ENCODE data around the gene MOCS1.

MOCS1 gene

DNA sequence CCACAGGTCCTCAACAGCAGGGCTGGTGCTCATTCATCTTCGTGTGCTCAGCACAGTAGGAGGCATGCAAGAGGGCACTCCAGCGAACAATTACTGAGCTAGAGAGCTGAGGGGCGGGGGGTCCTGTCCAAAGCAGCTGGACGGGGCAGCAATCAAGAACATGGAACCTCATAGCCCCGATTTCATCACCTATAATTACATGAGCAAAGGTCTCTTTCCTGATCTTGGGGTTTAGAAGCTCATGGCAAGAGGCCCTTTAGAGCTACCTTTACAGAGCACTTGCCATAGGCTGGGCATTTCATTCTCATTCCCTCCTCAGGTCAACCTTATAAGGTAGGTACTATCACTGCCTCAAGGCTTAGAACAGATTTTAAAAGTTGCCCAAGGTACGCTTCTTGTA, 10.4 kb downstream of the MOCS1 start:
- DNase-seq = no peak

DNA sequence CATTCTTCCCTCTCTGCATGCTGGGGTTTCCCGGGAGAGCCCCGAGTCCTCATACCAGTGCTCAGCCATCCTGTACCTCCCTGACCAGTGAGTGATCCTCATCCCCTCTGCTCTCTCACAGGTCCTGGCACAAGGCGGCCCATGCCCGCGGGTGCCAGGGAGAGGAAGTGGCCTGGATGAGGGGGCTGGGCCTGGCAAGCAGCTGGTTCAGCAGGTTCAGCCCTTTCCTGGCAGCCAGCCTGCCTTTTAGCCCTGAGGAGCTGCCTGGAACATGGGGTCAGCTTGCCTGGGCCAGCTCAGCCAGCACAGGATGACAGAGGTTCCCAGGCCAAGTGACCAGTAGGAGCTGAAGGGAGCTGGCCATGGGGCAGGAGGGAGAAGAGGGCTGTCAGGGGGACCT, 10.9 kb downstream of the MOCS1 start:
- DNase-seq = no peak

- no peak for DNase-seq
Measured at GRCh38 chr6:39922821-39923220, 11.4 kb downstream of the MOCS1 start.

DNA sequence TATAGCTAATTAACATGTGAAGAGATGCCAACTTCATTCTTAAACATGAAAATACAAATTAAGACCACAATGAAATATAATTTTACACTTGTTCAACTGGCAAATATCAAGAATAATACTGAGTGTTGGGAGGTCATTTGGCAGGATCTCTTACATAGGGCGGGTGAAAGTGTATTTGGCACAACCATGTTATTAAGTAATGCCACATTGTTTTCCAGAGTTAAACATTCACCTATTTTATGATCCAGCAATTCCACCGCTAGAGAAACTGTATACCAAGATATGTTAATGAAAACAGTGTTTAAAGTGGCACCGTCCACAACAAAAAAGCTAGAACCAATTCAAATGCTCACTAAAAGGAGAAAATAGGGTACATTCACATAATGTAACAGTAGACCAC, 14.1 kb downstream of the MOCS1 start:
- no peak for DNase-seq

- no peak for DNase-seq
Measured at GRCh38 chr6:39918831-39919230, 15.4 kb downstream of the MOCS1 start.

GRCh38 chr6:39917981-39918380, 16.3 kb downstream of the MOCS1 start:
- DNase-seq = no peak

- no peak for DNase-seq
Measured at GRCh38 chr6:39917329-39917728, 16.9 kb downstream of the MOCS1 start.

- DNase-seq = no peak
Measured at GRCh38 chr6:39915866-39916265, 18.4 kb downstream of the MOCS1 start.

GRCh38 chr6:39914239-39914638, 20.0 kb downstream of the MOCS1 start:
- DNase-seq = no peak

DNA sequence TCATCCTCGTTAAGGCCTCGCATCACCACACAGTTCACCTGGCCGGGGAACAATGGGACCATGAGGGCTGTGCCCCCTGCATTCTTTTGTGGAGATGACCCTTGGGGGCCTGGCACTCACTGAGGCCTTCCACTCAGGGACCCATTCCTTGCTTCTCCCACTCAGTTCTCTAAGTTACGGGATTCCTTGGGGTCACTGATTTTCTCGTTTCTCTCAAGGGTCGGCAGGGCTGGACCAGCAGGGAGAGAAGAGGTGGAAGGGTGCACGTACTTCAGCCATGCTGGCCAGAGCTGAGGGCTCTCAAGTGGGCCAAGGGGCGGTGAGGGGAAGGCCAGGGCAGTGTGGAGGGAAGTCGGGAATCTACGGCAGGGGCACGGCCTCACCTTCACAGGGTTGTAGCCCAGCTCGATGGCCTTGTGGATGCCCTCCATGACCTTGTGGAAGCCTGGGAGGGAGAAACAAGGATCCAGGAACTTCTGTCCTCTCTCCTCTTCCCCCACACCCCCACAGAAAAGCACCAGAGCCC, 20.8 kb downstream of the MOCS1 start:
- DNase-seq = no peak

- DNase-seq = no peak
Measured at GRCh38 chr6:39912446-39912845, 21.8 kb downstream of the MOCS1 start.

DNA sequence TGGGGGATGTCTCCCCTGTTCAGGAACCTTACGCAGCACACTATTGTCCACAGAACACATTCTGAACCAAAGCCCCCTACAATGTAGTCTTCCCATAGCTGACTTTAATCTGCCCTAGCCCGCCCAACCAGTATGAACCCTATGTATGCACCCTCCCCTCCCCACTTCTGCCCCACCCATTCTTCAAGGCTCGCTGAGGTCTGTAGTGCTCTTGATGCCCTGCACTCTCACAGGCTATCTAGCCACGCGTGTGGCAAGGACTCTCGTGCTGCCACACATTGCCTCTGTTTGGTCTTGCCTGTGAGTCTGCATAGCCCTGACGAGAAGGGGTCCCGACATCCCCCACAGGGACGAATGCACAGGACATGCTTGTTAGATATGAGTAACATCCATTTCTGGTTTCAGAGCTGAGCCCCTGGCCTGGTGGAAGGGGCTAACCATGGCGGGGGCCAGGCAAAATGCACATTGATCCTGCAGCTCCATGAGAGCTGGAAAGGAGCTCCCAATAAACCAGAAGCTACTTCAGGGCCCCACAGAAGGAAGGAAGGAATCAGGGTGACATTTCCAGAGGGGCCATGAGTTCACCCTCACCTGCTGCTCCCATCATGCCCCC, 22.6 kb downstream of the MOCS1 start:
- DNase-seq = no peak

DNA sequence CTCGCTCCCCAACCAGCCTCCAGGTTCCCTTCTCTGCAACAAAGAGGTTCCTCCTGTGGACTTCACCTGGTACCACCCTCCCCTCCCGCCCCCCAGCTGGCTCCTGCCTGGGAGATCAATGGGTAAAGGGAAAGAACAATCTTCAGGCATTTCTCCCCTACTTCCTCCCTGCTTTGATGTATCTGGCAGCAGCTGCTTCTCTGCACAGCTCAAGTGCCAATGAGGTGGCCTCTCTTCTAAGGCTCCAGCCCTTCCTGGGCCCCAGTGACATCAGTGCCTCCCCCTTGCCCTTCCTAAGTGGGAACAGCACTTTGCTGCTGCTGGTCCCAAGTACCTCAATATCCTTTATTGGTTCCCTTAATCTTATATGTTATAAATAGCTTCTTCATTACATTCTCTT, 23.5 kb downstream of the MOCS1 start:
- DNase-seq = no peak

DNA sequence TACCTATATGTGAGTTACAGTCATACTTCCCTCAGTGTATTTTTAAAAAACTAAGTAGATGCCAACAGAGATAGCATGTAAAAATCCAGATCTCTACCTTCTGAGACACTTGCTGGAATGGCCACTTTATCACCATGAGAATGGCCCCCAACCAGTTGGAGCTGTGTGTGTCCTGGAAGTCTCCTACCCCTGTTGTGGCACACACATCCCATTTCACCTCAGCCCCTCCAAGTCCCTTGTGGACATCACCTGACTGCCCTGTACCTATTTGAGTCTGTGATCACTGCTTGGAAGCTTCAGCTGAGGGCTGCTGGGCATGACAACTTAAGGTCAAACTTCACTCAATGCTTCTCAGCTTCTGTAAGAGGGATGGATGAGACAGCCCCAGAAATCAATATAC, 24.1 kb downstream of the MOCS1 start:
- DNase-seq = no peak

- DNase-seq = no peak
Measured at GRCh38 chr6:39909701-39910100, 24.6 kb downstream of the MOCS1 start.

DNA sequence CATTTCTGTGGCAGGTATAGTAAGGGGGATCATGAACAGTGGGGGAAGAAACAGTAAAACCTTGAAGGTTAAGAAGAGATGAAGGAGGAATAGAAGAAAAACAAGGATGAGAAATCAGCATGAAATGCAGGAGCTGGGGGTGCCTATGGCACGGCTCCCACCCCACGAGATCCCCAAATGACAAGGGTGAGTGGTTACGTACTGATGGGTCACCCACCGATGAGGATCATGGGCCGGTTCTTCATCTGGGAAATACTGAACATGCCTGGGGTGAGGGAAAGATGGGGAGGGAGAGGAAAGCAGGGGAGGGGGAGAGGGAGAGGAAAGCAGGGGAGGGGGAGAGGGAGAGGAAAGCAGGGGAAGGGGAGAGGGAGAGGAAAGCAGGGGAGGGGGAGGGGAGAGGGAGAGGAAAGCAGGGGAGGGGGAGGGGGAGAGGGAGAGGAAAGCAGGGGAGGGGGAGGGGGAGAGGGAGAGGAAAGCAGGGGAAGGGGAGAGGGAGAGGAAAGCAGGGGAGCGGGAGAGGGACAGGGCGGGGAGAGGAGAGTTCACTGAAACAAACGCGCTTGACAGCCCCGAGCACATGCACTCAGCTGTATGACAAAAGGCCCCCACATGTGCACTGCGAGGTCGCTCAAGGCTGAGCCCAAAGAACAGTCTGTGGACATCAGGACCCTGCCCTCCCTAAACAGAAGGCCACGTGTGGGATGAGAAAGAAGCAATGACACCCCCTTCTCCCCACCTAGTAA, 25.3 kb downstream of the MOCS1 start:
- DNase-seq = no peak

DNA sequence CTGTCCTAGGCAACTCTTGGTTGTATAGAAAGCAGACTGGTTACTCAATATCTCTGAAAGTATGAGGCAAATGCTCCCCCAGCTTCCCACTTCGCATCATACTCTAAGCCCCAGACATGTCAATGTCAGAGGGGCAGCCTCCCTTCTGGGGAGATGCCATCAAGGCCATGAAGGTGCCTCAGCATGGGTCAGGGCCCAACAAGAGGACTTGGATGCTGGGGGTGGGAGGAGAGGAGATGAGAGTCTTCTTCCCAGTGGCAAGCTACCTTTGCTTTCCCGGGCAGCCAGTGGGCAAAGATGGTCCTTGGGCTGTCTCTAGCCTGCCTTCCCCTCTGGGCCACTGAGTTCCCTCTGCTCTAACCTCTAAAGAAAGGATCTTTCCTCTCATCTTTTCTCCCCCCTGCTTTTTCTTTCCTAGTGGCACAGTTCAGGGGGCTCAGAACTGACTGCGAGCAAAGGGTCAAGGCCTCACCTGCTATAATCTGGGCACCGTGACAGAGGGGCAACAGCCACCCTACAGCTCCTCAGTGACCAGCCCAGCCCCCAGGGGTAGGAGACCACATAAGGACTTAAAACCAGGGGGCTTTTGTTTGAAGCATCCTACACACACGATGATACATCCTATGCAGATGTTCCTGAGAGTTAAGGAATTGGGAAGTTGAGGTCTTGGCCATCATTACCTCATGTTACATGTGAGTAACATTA, 26.2 kb downstream of the MOCS1 start:
- no peak for DNase-seq

GRCh38 chr6:39906318-39906761, 27.9 kb downstream of the MOCS1 start:
- DNase-seq = no peak

- no peak for DNase-seq
Measured at GRCh38 chr6:39905640-39905975, 28.7 kb downstream of the MOCS1 start.

GRCh38 chr6:39904946-39905639, 29.2 kb downstream of the MOCS1 start:
- no peak for DNase-seq

- DNase-seq = no peak
Measured at GRCh38 chr6:39903656-39904055, 30.6 kb downstream of the MOCS1 start.

DNA sequence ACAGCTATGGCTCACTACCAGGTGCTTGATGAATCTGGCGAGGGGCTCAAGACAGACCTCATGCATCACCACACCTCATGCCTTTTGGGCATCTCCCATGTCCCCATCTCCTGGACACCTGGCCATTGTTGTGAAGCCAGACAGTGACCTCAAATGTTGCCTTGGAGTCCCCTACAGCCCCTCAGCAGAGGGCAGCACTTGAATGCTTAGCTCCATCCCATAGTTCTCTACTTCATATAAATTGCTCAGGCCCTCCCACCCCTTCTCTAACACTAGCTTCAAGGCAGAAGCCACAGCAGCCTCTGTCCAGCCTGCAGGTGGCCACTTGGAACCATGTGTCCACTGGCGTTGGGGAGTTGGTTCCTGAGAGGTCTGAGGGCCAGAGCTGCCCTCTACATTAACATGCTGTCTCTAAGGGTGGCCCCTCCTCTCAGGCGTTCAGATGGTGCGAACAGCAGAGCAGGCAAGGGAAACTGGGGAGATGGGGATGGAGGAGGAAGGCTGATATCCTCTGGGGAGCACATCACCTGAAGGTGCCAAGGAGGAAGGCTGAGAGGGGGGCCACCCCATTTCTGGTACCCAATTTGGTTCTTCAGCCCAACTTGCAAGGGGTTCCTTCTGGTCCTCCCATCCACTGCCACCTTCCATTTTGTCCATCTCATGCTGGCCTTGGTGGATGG, 31.3 kb downstream of the MOCS1 start:
- DNase-seq = no peak

DNA sequence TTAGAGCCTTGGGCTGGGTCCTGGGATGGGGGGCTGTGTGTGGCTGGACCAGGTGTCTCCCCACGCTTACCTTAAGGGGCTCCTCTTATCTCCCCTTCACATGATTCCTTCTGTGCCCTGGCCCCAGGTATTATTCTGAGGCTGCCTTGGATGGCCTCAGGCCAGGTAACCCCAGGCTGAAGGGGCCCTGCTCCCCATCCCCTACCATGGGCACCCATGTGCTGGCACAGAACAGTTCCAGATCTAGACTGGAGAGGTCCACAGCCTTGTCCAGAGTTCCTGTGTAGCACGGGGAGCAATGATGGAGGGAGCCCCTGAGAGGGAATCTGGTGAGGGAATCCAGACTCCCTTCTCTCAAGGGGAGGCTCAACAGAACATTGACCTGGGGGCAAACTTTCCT, 32.1 kb downstream of the MOCS1 start:
- no peak for DNase-seq

Measured in fibroblast of skin of right quadriceps (primary cell).